CD4-positive, alpha-beta T cell (primary cell): ENCODE data around the gene PIP5K1B. TPM values are rescaled to one million over a fixed set of nuclear protein-coding genes. Genes with fewer than 3 reads are reported as not detected.

Experiments used
- ATAC-seq: fragments of 200-7000 bp; cut with Tn5 transposase; one replicate; pipeline ENCODE4 v1.10.0; 2022; ENCODE audit warnings: mild to moderate bottlenecking; ENCODE audit not compliant: poor library complexity
- CTCF ChIA-PET: fragments of 350-600 bp; sonication (Branson Sonifier 250); formaldehyde crosslinking; loops from one replicate; lab custom pipeline; 2021; ENCODE audit warnings: antibody characterized with exemption, inconsistent platforms; lab: Charles Lee
- POLR2A ChIA-PET: fragments of 350-600 bp; sonication (Branson Sonifier 250); formaldehyde crosslinking; loops from one replicate; lab custom pipeline; 2021; ENCODE audit warnings: antibody characterized with exemption, inconsistent platforms; lab: Charles Lee
- DNase-seq, 14 experiments: peaks; one replicate each; pipeline ENCODE4 v3.0.0-alpha.2; 2013 to 2020; ENCODE audit warnings: mixed read lengths in 2 of 14
- H3K27ac ChIP-seq, 2 donors: one replicate each; pipeline versions ENCODE4 v1.5.1 to v1.7.0; 2013; ENCODE audit warnings: low read length in 2 of 2, low read depth in 1 of 2, mild to moderate bottlenecking in 1 of 2
- H3K27me3 ChIP-seq, 2 experiments: 1 replicate in 1 of 2; 2 replicates in 1 of 2; pipeline versions ENCODE4 v1.6.1 to v1.7.0; 2013; ENCODE audit warnings: low read length in 2 of 2, control low read depth in 1 of 2, mild to moderate bottlenecking in 1 of 2, moderate library complexity in 1 of 2; ENCODE audit not compliant: insufficient read depth in 2 of 2, control insufficient read depth in 1 of 2
- H3K36me3 ChIP-seq: one replicate; pipeline ENCODE4 v1.6.1; 2013; ENCODE audit warnings: low read length, control low read depth; ENCODE audit not compliant: insufficient read depth
- H3K4me1 ChIP-seq: one replicate; pipeline ENCODE4 v1.6.1; 2013; ENCODE audit warnings: low read length, control low read depth; ENCODE audit not compliant: insufficient read depth
- H3K4me3 ChIP-seq: one replicate; pipeline ENCODE4 v1.5.1; 2013; ENCODE audit warnings: mild to moderate bottlenecking, low read length, moderate library complexity
- H3K9me3 ChIP-seq, 2 experiments: 1 replicate in 1 of 2; 2 replicates in 1 of 2; pipeline versions ENCODE4 v1.6.1 to v1.7.0; 2013; ENCODE audit warnings: low read length in 2 of 2, mild to moderate bottlenecking in 2 of 2, control low read depth in 1 of 2, moderate library complexity in 1 of 2; ENCODE audit not compliant: control insufficient read depth in 1 of 2, insufficient read depth in 1 of 2
- H3K27ac Mint-ChIP-seq: one replicate; pipeline ENCODE4 v1.8.0; 2020; ENCODE audit warnings: mixed read lengths
- H3K27me3 Mint-ChIP-seq: one replicate; pipeline ENCODE4 v1.8.0; 2021; ENCODE audit warnings: mixed read lengths
- H3K36me3 Mint-ChIP-seq: one replicate; pipeline ENCODE4 v1.8.0; 2021; ENCODE audit warnings: low read depth, mixed read lengths
- H3K4me1 Mint-ChIP-seq: one replicate; pipeline ENCODE4 v1.8.0; 2021; ENCODE audit warnings: low read depth, mixed read lengths
- H3K4me3 Mint-ChIP-seq: one replicate; pipeline ENCODE4 v1.8.0; 2020; ENCODE audit warnings: mild to moderate bottlenecking, mixed read lengths
- H3K9me3 Mint-ChIP-seq: one replicate; pipeline ENCODE4 v1.8.0; 2020; ENCODE audit warnings: mixed read lengths
- intact Hi-C, 2 experiments: fragments of 100-400 bp; cut with DNase I in 1 of 2; cut with micrococcal nuclease in 1 of 2; formaldehyde crosslinking; loops; one replicate each; pipeline versions ENCODE4 v1.15.1 to v1.9.0; 2023 to 2025; cut with DNase I, micrococcal nuclease
- total RNA-seq, 174 experiments: library from RNA in 2 of 174; stranded (reverse) in 2 of 174; gene quantifications; one replicate each; pipeline ENCODE4 v1.2.3 and lab custom pipeline; 2021 to 2026
- TF ChIP-seq, protein P1 (sequence below): fragments of 200-600 bp; IDR thresholded peaks from one replicate; pipeline ENCODE4 v1.8.0; 2022; ENCODE audit warnings: antibody characterized with exemption, mild to moderate bottlenecking

The PIP5K1B gene
- total RNA-seq, 2 experiments from 2014 or later: not detected

DNA sequence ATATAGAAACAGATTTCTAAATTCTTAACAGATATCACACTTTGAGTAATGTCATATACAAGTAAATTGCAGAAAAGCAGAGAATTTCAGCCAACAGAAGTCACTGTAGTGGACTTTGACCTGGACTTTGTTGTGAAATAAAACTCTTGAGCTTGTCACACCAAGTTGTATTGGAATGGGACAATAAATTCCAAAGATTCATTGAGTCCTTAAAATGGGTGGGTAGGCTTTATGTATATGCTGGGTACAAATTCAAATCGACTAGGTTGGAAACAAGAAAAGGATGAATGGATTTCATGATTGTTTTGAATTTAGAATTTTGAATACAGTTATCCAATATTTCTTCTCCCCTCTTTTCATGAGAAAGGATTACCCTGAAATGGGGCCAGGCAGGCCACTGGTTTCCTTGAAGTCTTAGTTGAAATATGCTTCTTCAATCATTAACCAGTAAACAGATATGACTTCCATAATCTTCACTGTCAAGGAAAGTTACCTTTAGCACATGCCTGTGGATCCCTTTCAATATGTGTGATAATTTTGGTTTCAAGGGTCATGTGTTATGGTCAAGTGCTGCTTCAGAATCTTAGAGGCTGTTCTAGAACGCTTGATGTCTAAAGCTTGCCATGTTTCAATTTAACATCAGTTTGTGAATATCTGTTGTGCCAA is 25.7 kb downstream of the PIP5K1B start:
- TF ChIP-seq, protein P1, sequence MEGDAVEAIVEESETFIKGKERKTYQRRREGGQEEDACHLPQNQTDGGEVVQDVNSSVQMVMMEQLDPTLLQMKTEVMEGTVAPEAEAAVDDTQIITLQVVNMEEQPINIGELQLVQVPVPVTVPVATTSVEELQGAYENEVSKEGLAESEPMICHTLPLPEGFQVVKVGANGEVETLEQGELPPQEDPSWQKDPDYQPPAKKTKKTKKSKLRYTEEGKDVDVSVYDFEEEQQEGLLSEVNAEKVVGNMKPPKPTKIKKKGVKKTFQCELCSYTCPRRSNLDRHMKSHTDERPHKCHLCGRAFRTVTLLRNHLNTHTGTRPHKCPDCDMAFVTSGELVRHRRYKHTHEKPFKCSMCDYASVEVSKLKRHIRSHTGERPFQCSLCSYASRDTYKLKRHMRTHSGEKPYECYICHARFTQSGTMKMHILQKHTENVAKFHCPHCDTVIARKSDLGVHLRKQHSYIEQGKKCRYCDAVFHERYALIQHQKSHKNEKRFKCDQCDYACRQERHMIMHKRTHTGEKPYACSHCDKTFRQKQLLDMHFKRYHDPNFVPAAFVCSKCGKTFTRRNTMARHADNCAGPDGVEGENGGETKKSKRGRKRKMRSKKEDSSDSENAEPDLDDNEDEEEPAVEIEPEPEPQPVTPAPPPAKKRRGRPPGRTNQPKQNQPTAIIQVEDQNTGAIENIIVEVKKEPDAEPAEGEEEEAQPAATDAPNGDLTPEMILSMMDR: no peak
- H3K4me1 Mint-ChIP-seq: no peaks in the 10 kb centered on the region
- no peak overlapping the region for H3K4me3 Mint-ChIP-seq
- Histone ChIP-seq H3K9me3 (no peaks in the 10 kb centered on the region), H3K27me3 (no peaks in the 10 kb centered on the region), H3K27ac (no peak overlapping the region), H3K4me1 (no peaks in the 10 kb centered on the region), H3K36me3 (no peaks in the 10 kb centered on the region), H3K4me3 (no peak overlapping the region)
- ChIA-PET POLR2A (no interaction called here), CTCF (no interaction called here)
- intact Hi-C loops: no loop called here
- no peak overlapping the region for H3K27ac Mint-ChIP-seq
- peaks cover 53% of the 10 kb centered on the region for H3K27me3 Mint-ChIP-seq
- no peaks in the 10 kb centered on the region for H3K9me3 Mint-ChIP-seq
- no peaks in the 10 kb centered on the region for H3K36me3 Mint-ChIP-seq
- DNase-seq (no peak), ATAC-seq (no peak)

DNA sequence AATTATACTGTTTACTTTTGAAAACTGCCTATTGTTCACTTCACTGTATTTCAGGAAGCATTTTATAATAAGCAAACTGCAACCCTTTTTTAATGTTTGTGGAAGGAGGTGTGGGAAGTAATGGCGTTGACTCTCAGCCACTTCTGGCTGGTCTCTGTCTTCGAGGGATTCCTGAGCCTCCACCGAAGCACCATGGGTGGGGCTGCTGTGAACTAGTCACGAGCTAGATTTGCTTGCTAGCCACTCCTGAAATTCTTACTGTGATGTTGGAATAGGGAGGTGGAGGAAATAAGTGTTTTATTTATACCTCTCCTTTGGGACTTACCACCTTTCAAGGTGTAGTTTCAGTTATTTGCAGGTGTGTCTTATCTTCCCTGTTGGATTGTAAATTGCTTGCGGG is 26.8 kb downstream of the PIP5K1B start:
- H3K4me3 Mint-ChIP-seq: no peak overlapping the region

DNA sequence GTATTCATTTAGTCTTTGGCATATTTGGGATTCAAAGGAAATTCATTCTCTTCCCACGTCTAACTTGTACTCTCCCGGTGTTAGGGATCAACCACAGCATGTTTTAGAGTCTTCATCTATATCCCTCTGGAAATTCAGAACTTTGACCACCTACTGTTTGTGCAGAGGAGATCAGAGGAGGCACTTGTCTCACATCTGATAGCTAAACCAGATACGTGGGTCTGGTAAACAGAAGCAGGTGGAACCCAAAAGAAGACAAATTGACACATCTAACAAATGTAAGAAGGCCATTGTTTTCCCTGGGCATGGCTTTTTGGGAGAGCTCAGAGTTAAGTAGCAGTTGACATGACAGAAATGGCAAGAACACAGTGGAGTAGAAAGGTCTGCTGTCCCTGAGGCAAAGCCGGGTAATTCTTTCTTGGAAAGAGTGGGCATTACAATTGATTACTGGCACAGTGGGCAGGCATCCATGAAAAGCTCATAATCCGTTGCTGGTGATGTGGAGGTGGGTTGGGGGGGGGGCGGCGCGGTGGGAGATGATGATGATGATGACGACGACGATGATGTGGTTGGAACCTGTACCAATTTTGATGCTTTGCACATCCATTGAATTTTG is 27.5 kb downstream of the PIP5K1B start:
- Mint-ChIP-seq H3K4me3 (no peak overlapping the region), H3K9me3 (no peaks in the 10 kb centered on the region), H3K4me1 (no peaks in the 10 kb centered on the region), H3K27me3 (peaks cover 51% of the 10 kb centered on the region), H3K36me3 (no peaks in the 10 kb centered on the region), H3K27ac (no peak overlapping the region)
- ATAC-seq (no peak), DNase-seq (no peak)
- H3K4me1 ChIP-seq: no peaks in the 10 kb centered on the region
- ChIA-PET CTCF (no interaction called here), POLR2A (no interaction called here)
- H3K27me3 ChIP-seq: no peaks in the 10 kb centered on the region
- intact Hi-C loops: no loop called here
- no peaks in the 10 kb centered on the region for H3K9me3 ChIP-seq
- TF ChIP-seq, protein P1: no peak
- H3K4me3 ChIP-seq: no peak overlapping the region
- H3K27ac ChIP-seq: no peak overlapping the region
- H3K36me3 ChIP-seq: no peaks in the 10 kb centered on the region

More for the DNA sequence above, 26.8 kb downstream of the PIP5K1B start:
- ChIA-PET CTCF (no interaction called here), POLR2A (no interaction called here)
- Mint-ChIP-seq H3K36me3 (no peaks in the 10 kb centered on the region), H3K4me1 (no peaks in the 10 kb centered on the region), H3K27me3 (peaks cover 52% of the 10 kb centered on the region), H3K27ac (no peak overlapping the region), H3K9me3 (no peaks in the 10 kb centered on the region)
- no peak overlapping the region for H3K27ac ChIP-seq
- ATAC-seq (no peak), DNase-seq (no peak)
- TF ChIP-seq, protein P1: no peak
- no peaks in the 10 kb centered on the region for H3K36me3 ChIP-seq
- no peaks in the 10 kb centered on the region for H3K9me3 ChIP-seq
- no peaks in the 10 kb centered on the region for H3K4me1 ChIP-seq
- no peak overlapping the region for H3K4me3 ChIP-seq
- H3K27me3 ChIP-seq: no peaks in the 10 kb centered on the region
- intact Hi-C loops: no loop called here
